ENCODE measurements around the gene PDCD6IP. TPM values are rescaled to one million over a fixed set of nuclear protein-coding genes. Genes with fewer than 3 reads are reported as not detected.

PDCD6IP gene
- total and polyA plus RNA-seq, 12 donors = 41.3 to 185 (median 146) TPM

DNA sequence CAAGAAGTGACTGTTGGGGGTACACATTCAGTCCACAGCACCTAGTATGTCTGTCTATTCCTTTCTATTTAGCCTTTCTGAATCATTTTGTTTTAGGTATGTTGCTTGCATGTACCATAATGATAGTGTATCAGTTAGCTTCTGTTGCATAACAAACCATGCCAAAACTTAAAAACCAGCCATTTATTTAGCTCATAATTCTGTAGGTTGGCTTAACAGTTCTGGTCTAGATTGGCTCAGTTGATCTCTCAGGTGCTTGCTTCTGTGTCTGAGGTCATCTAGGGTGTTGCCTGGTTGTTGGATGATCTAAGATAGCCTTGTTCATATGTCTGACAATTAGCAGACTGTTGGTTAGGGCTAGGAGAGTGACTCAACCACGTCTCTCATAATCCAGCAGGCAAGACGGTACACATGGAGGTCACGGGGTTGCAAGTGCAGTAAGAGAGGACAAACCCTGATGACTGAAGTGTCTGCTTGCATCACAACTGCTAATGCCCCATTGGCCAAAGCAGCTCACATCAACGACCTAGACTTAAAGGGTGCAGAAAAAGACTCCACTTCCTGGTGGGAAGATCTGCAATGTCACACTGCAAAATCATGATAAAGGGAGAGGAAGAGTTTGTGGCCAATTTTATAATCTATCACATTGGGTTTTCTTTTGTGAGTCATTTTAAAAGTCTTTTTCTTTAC is 6.8 kb upstream of the PDCD6IP start:
- 72 to 73% methylated on average over 4 of the region's 4 CpGs for WGBS, 2 donors
- H3K4me1 ChIP-seq = peaks cover 0 to 9% (median 0%) of the 10 kb centered on the region in 9 donors
- H3K9me3 ChIP-seq = no peaks in the 10 kb centered on the region
- H3K36me3 ChIP-seq = no peaks in the 10 kb centered on the region
- ATAC-seq = peak in 1 of 8 donors; percentile 39
- no peak overlapping the region for H3K27ac ChIP-seq
- intact Hi-C loops (cut with DNase I) = loop anchor here in 2 of 10 donors (5.0 to 10.0 kb wide), 2 partner anchors 74 to 677 kb away; partner anchors contain the start of genes CLASP2 (in 1 of the 2) and CRTAP (in 1 of the 2)
- DNase-seq = no peak
- H3K27me3 ChIP-seq = no peaks in the 10 kb centered on the region
- TF ChIP-seq, protein P1, sequence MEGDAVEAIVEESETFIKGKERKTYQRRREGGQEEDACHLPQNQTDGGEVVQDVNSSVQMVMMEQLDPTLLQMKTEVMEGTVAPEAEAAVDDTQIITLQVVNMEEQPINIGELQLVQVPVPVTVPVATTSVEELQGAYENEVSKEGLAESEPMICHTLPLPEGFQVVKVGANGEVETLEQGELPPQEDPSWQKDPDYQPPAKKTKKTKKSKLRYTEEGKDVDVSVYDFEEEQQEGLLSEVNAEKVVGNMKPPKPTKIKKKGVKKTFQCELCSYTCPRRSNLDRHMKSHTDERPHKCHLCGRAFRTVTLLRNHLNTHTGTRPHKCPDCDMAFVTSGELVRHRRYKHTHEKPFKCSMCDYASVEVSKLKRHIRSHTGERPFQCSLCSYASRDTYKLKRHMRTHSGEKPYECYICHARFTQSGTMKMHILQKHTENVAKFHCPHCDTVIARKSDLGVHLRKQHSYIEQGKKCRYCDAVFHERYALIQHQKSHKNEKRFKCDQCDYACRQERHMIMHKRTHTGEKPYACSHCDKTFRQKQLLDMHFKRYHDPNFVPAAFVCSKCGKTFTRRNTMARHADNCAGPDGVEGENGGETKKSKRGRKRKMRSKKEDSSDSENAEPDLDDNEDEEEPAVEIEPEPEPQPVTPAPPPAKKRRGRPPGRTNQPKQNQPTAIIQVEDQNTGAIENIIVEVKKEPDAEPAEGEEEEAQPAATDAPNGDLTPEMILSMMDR (IDR thresholded peaks at IDR 0.05) = no peak
- no peak overlapping the region for H3K4me3 ChIP-seq

DNA sequence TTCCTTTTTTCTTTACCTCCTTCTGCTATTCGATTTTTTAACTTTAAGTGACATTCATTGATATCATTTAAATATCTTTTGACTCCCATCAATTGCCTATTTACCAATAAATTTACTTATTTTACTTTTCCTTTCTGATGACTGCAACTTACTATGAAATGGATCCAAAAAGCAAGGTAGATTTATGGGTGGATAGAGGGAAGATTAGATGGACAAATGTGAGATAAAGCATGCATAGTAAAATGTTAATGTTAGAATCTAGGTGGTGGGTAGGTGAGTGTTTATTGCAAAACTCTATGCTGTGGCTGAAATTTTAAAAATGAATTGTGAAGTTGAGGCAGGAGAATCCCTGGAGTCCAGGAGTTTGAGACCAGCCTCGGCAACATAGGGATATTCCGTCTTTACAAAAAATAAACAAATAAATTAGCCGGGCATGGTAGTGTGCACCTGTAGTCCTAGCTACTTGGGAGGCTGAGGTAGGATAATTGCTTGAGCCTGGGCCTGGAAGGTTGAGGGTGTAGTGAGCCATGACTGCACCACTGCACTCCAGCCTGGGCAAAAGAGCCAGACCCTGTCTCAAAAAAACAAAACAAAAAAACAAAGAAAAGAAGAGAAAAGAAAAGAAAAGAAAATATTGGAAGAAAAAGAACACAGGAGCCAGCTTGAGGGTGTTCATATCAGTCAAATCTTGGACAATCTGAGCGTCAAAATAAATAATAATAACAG is 6.1 kb upstream of the PDCD6IP start:
- Histone ChIP-seq H3K4me3 (no peak overlapping the region), H3K9me3 (no peaks in the 10 kb centered on the region), H3K4me1 (peaks cover 0 to 6% (median 4%) of the 10 kb centered on the region in 9 donors), H3K27ac (no peak overlapping the region), H3K27me3 (no peaks in the 10 kb centered on the region), H3K36me3 (no peaks in the 10 kb centered on the region)
- TF ChIP-seq, protein P1 (IDR thresholded peaks at IDR 0.05) = no peak
- ATAC-seq = no peak
- intact Hi-C loops (cut with DNase I) = loop anchor here in 2 of 10 donors (5.0 to 10.0 kb wide), 2 partner anchors 75 to 678 kb away; partner anchors contain the start of genes CLASP2 (in 1 of the 2) and CRTAP (in 1 of the 2)
- no peak for DNase-seq
- 88 to 89% methylated on average over 5 of the region's 5 CpGs for WGBS, 2 donors

DNA sequence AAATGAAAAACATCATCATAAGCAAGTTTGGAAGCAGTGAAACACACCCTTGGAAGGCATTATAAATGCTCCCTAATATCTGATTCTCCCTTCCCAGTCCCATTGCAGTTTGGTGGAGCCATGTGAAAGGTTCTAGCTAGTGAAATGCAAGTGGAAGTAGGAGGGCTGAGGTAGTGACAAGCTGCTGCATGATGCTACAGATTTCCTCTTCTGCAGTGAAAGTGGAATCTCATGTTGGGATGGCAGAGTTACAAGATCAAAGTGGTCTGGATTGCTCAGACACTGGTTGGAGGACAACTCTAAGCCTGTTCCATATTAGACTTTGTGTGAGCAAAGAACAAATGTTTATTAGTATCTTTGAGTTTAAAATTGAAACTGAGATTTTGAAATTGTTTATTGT is 3.3 kb upstream of the PDCD6IP start:
- Histone ChIP-seq H3K36me3 (no peaks in the 10 kb centered on the region), H3K27ac (no peak overlapping the region), H3K27me3 (no peaks in the 10 kb centered on the region), H3K4me1 (peaks cover 0 to 26% (median 21%) of the 10 kb centered on the region in 9 donors), H3K9me3 (no peaks in the 10 kb centered on the region), H3K4me3 (no peak overlapping the region)
- ATAC-seq (no peak), DNase-seq (no peak)
- intact Hi-C loops (cut with DNase I) = loop anchor here in 3 of 10 donors (5.0 to 10.0 kb wide), 3 partner anchors 73 to 680 kb away; partner anchors contain the start of genes CLASP2 (in 2 of the 3) and CRTAP (in 1 of the 3)
- TF ChIP-seq, protein P1 (IDR thresholded peaks at IDR 0.05) = no peak

DNA sequence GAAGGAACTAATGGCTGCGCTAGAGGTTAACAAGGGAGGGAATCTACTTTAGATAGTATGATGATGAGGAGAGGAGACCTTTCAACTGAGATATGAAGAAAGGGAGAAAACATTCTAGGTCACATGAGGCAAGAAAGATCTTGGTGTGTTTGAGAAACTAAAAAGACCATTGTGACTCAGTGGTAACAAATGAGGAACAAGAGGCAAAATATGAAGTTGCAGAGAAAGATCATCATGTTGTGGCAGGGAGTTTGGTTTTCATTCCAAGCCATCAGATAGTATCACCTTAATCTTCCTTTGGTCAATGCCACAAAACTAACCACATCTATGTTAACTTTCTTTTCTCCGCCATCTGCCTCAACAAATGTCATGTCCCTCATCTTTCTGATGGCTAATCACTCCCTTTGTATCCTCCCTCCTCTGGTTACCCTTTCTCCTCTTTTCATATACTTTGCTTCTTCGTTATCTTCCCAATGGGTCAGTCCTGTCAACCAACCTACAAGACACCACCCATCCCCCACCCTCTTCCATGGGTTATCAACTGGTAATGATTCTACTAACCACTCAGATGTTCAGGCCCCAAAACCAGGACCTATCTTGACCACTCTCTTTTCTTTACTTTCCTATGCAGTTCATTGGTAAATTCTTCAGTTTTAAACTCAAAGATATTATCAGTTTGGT is 2.4 kb upstream of the PDCD6IP start:
- ATAC-seq (no peak), DNase-seq (no peak)
- H3K4me3 ChIP-seq = no peak overlapping the region
- WGBS, 2 donors = 93 to 99% methylated on average over 3 of the region's 3 CpGs
- TF ChIP-seq, protein P1 (IDR thresholded peaks at IDR 0.05) = no peak
- no peak overlapping the region for H3K27ac ChIP-seq
- no peaks in the 10 kb centered on the region for H3K27me3 ChIP-seq
- no peaks in the 10 kb centered on the region for H3K36me3 ChIP-seq
- intact Hi-C loops (cut with DNase I) = loop anchor here in 3 of 10 donors (5.0 to 10.0 kb wide), 3 partner anchors 74 to 681 kb away; partner anchors contain the start of genes CLASP2 (in 2 of the 3) and CRTAP (in 1 of the 3)
- H3K9me3 ChIP-seq = no peaks in the 10 kb centered on the region
- H3K4me1 ChIP-seq = peaks cover 0 to 35% (median 30%) of the 10 kb centered on the region in 9 donors
